ENCODE measurements around the gene PTPDC1.

- TF ChIP-seq CTCF (IDR thresholded peaks at IDR 0.05; ENCODE audit: insufficient read depth, low read length, poor library complexity, severe bottlenecking) (no peak), EZH2phosphoT487 (conservative IDR thresholded peaks at IDR 0.05; ENCODE audit: low read length) (no peak)
These were observed 73.0 kb downstream of the PTPDC1 start for GRCh38 chr9:94157050-94157801.

All from SU-DHL-6 (cell line).